K562 (cell line): ENCODE results near the gene MYH9. TPM values are rescaled to one million over a fixed set of nuclear protein-coding genes. Genes with fewer than 3 reads are reported as not detected.

Source experiments
- CBFA2T2 ChIP-seq: fragments of 450-650 bp; conservative IDR thresholded peaks from 2 replicates; pipeline ENCODE4 v1.6.1; 2017; ENCODE audit warnings: mild to moderate bottlenecking
- DIDO1 ChIP-seq: fragments of 450-650 bp; IDR thresholded peaks from 2 replicates; pipeline ENCODE4 v1.6.1; 2016; ENCODE audit warnings: low read depth, missing biosample characterization, missing genetic modification characterization
- DPF2 ChIP-seq: fragments of 450-650 bp; IDR thresholded peaks from 2 replicates; pipeline ENCODE4 v1.6.1; 2016
- ESRRA ChIP-seq: fragments of 450-650 bp; IDR thresholded peaks from 2 replicates; pipeline ENCODE4 v1.6.1; 2014; ENCODE audit warnings: low read depth, mild to moderate bottlenecking, moderate library complexity, borderline replicate concordance
- ETV6 ChIP-seq, 3 experiments: fragments of 150-350 bp in 1 of 3; sonication (generic) in 1 of 3; formaldehyde crosslinking in 1 of 3; IDR thresholded peaks; 2 replicates each; pipeline versions ENCODE4 v1.6.1 to v1.8.0; 2014 to 2022; ENCODE audit warnings: borderline replicate concordance in 2 of 3, low read depth in 2 of 3, antibody characterized with exemption in 1 of 3, low read length in 1 of 3, mild to moderate bottlenecking in 1 of 3, missing genetic modification reagents in 1 of 3
- FIP1L1 ChIP-seq: fragments of 200-400 bp; formaldehyde crosslinking; IDR thresholded peaks from 2 replicates; pipeline ENCODE4 v1.6.1; 2018; ENCODE audit warnings: mild to moderate bottlenecking, low read depth, low read length; ENCODE audit not compliant: poor library complexity, severe bottlenecking
- HDAC2 ChIP-seq: fragments of 450-650 bp; IDR thresholded peaks from 2 replicates; pipeline ENCODE4 v1.6.1; 2016; ENCODE audit warnings: mild to moderate bottlenecking
- HLTF ChIP-seq: fragments of 450-650 bp; IDR thresholded peaks from 2 replicates; pipeline ENCODE4 v1.6.1; 2016
- NRF1 ChIP-seq, 2 experiments: fragments of 450-650 bp; IDR thresholded peaks in 1 of 2; conservative IDR thresholded peaks in 1 of 2; 2 replicates each; pipeline ENCODE4 v1.6.1; 2014; ENCODE audit warnings: mild to moderate bottlenecking in 2 of 2
- RHOXF2B ChIP-seq: fragments of 250-450 bp; sonication (Bioruptor Pico); conservative IDR thresholded peaks from 2 replicates; pipeline ENCODE4 v1.5.1; 2021
- SMAD4 ChIP-seq: fragments of 250-450 bp; sonication (Bioruptor Pico); conservative IDR thresholded peaks from 2 replicates; pipeline ENCODE4 v1.8.0; 2021; ENCODE audit warnings: inconsistent platforms, mild to moderate bottlenecking, moderate library complexity
- SPI1 ChIP-seq: IDR thresholded peaks from 2 replicates; pipeline ENCODE4 v1.6.1; 2011; ENCODE audit warnings: low read depth, low read length, control low read depth, borderline replicate concordance
- SRSF3 ChIP-seq: fragments of 200-400 bp; formaldehyde crosslinking; IDR thresholded peaks from 2 replicates; pipeline ENCODE4 v1.6.1; 2016; ENCODE audit warnings: mild to moderate bottlenecking, low read length, moderate library complexity; ENCODE audit not compliant: insufficient read depth
- TEAD4 ChIP-seq, 2 experiments: sonication (generic) in 1 of 2; formaldehyde crosslinking in 1 of 2; IDR thresholded peaks; 2 replicates each; pipeline versions ENCODE4 v1.6.1 to v1.8.0; 2012 to 2022; ENCODE audit warnings: borderline replicate concordance in 1 of 2, inconsistent platforms in 1 of 2, low read length in 1 of 2, mild to moderate bottlenecking in 1 of 2, missing genetic modification reagents in 1 of 2
- ZFX ChIP-seq: sonication (generic); formaldehyde crosslinking; IDR thresholded peaks from 2 replicates; pipeline ENCODE4 v1.8.0; 2022; ENCODE audit warnings: mild to moderate bottlenecking, missing genetic modification reagents, moderate library complexity
- ZNF584 ChIP-seq: fragments of 200-800 bp; sonication (Bioruptor generic); IDR thresholded peaks from 2 replicates; pipeline ENCODE4 v1.6.1; 2016; ENCODE audit warnings: low read depth, mild to moderate bottlenecking, missing genetic modification characterization, missing compliant biosample characterization
- ZNF639 ChIP-seq, 2 experiments: fragments of 200-800 bp in 1 of 2; sonication (Bioruptor generic) in 1 of 2; sonication (generic) in 1 of 2; formaldehyde crosslinking in 1 of 2; IDR thresholded peaks in 1 of 2; conservative IDR thresholded peaks in 1 of 2; 2 replicates each; pipeline versions ENCODE4 v1.5.0 to v1.6.1; 2016 to 2020; ENCODE audit warnings: missing compliant biosample characterization in 1 of 2, missing genetic modification characterization in 1 of 2, missing genetic modification reagents in 1 of 2
- ZNF644 ChIP-seq: fragments of 200-800 bp; sonication (Bioruptor generic); IDR thresholded peaks from 2 replicates; pipeline ENCODE4 v1.6.1; 2016; ENCODE audit warnings: low read depth, missing genetic modification characterization, missing compliant biosample characterization
- polyA plus RNA-seq, 8 experiments: library from polyadenylated mRNA; depleted of rRNA in 4 of 8; stranded (reverse) in 5 of 8; unstranded in 3 of 8; fragments of >200 nt; fragmentation: Nextera tagmentation in 2 of 8; fragmentation: Illumina TruSeq in 1 of 8; extraction: Ambion mirVana in 2 of 8; extraction: Trizol in 1 of 8; gene quantifications; 2 replicates each; pipeline versions ENCODE4 v1.2.1 to v1.2.3, GENCODE V29; 2011 to 2014; ENCODE audit warnings: inconsistent platforms in 1 of 8, missing spikeins in 1 of 8
- total RNA-seq, 7 experiments: library from RNA; depleted of rRNA in 6 of 7; stranded (reverse); fragments of >200 nt in 6 of 7; fragmentation: Illumina TruSeq in 2 of 7; extraction: Trizol in 2 of 7; gene quantifications; 2 replicates each; pipeline versions ENCODE4 v1.2.1 to v1.2.3, GENCODE V29; 2011 to 2021; ENCODE audit warnings: low replicate concordance in 1 of 7
- TF ChIP-seq, protein P1 (sequence below), 2 experiments: fragments of 450-650 bp; conservative IDR thresholded peaks; 2 replicates each; pipeline ENCODE4 v1.6.1; 2017; ENCODE audit warnings: mild to moderate bottlenecking in 2 of 2, moderate library complexity in 2 of 2
- TF ChIP-seq, protein P2 (sequence below): sonication (generic); formaldehyde crosslinking; IDR thresholded peaks from 2 replicates; pipeline ENCODE4 v1.8.1; 2023; ENCODE audit warnings: mild to moderate bottlenecking, missing genetic modification reagents

MYH9 gene
- total and polyA plus RNA-seq, 9 of the 15 experiments (the other 6 are each of a cell fraction or from before 2014, with no cell fraction given), result 0.71 to 111 (median 24.6) TPM

GRCh38 chr22:36423461-36424404 is 36.0 kb upstream of the MYH9 start (continued):
- TF ChIP-seq, protein P1, sequence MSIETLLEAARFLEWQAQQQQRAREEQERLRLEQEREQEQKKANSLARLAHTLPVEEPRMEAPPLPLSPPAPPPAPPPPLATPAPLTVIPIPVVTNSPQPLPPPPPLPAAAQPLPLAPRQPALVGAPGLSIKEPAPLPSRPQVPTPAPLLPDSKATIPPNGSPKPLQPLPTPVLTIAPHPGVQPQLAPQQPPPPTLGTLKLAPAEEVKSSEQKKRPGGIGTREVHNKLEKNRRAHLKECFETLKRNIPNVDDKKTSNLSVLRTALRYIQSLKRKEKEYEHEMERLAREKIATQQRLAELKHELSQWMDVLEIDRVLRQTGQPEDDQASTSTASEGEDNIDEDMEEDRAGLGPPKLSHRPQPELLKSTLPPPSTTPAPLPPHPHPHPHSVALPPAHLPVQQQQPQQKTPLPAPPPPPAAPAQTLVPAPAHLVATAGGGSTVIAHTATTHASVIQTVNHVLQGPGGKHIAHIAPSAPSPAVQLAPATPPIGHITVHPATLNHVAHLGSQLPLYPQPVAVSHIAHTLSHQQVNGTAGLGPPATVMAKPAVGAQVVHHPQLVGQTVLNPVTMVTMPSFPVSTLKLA (conservative IDR thresholded peaks at IDR 0.05), result 0 out of 4 replicates have a peak, but pooled peaks of 1 of the 2 experiments have one; percentile 28
- TF ChIP-seq DIDO1 (no peak), HLTF (no peak), CBFA2T2 (peak; percentile 45; the same call in 1 of the 2 replicates), TEAD4 (IDR thresholded peaks at IDR 0.05; ENCODE audit: low read length) (peak; percentile 77), TEAD4 (CRISPR knock-in tag; IDR thresholded peaks at IDR 0.05; ENCODE audit: borderline replicate concordance) (no peak), SMAD4 (peak; percentile 55), ZNF644 (tag) (peak; percentile 45; the same call in 1 of the 2 replicates), ZNF584 (CRISPR knock-in tag) (0 out of 2 replicates have a peak, but pooled peaks have one; percentile 20), NRF1 (conservative IDR thresholded peaks at IDR 0.05 in 1 of 2, IDR thresholded peaks at IDR 0.05 in 1 of 2) (peak; percentile 21 to 25; a peak in 2 of 4 replicates), DPF2 (peak; percentile 78), SPI1 (peak; percentile 12; the same call in 1 of the 2 replicates), FIP1L1 (no peak), SRSF3 (no peak), RHOXF2B (CRISPR knock-in tag) (no peak), ZFX (CRISPR knock-in tag) (peak; percentile 41), HDAC2 (peak; percentile 60; the same call in 1 of the 2 replicates), ZNF639 (CRISPR knock-in tag; conservative IDR thresholded peaks at IDR 0.05 in 1 of 2, IDR thresholded peaks at IDR 0.05 in 1 of 2) (peak in 1 of 2 experiments; percentile 40; a peak in 1 of 4 replicates), ESRRA (peak; percentile 91; the same call in 1 of the 2 replicates), ETV6 (IDR thresholded peaks at IDR 0.05; ENCODE audit: borderline replicate concordance in 1 of 2, low read depth in 2 of 2, low read length in 1 of 2) (0 out of 4 replicates have a peak, but pooled peaks of 1 of the 2 experiments have one; percentile 30), ETV6 (CRISPR knock-in tag; IDR thresholded peaks at IDR 0.05; ENCODE audit: borderline replicate concordance) (no peak)
- TF ChIP-seq, protein P2, sequence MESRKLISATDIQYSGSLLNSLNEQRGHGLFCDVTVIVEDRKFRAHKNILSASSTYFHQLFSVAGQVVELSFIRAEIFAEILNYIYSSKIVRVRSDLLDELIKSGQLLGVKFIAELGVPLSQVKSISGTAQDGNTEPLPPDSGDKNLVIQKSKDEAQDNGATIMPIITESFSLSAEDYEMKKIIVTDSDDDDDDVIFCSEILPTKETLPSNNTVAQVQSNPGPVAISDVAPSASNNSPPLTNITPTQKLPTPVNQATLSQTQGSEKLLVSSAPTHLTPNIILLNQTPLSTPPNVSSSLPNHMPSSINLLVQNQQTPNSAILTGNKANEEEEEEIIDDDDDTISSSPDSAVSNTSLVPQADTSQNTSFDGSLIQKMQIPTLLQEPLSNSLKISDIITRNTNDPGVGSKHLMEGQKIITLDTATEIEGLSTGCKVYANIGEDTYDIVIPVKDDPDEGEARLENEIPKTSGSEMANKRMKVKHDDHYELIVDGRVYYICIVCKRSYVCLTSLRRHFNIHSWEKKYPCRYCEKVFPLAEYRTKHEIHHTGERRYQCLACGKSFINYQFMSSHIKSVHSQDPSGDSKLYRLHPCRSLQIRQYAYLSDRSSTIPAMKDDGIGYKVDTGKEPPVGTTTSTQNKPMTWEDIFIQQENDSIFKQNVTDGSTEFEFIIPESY (CRISPR knock-in tag), result peak; percentile 27; the same call in 1 of the 2 replicates
